Measurements from ENCODE around the gene MRPS31. TPM values are rescaled to one million over a fixed set of nuclear protein-coding genes. Genes with fewer than 3 reads are reported as not detected.

MRPS31 gene
- total and polyA plus RNA-seq, 2 donors (not counting 3 experiments of a cell fraction or from before 2014, with no cell fraction given): 7.6 to 17.8 TPM

DNA sequence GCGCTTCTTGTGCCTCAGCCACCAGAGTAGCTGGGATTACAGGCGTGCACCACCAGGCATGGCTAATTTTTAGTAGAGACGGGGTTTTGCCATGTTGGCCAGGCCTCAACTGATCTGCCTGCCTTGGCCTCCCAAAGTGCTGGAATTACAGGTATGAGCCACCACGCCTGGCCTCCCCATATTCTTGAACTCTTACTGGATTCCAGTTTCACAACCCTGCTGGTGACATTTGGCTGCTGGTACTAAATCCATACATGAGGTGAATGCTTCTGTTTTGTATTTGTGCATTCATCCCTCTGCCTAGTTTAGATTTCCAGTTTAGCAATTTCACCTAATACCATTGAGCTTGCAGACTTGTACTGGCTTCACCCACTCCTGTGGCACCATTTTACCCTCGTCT, 32.3 kb upstream of the MRPS31 start:
- no peak for DNase-seq (ENCODE audit: low read depth, low spot score)
- intact Hi-C loops (cut with micrococcal nuclease) (no loop called here), dilution Hi-C loops (cut with MboI; ENCODE audit: extremely low pct_ligation_motif_present, low sequenced_read_pairs) (no loop called here)
- H3K4me3 ChIP-seq (replicated peaks in 1 of 3; ENCODE audit: insufficient read depth in 1 of 3, low read depth in 1 of 3, low read length in 3 of 3): no peak overlapping the region
- H3K4me1 ChIP-seq (ENCODE audit: control insufficient read depth, extremely low read depth, insufficient read depth, low read length): no peaks in the 10 kb centered on the region
- TF ChIP-seq POLR2AphosphoS5 (IDR thresholded peaks at IDR 0.05; ENCODE audit: insufficient read depth, low read depth, low read length): no peak
- H4K20me1 ChIP-seq (replicated peaks; ENCODE audit: control insufficient read depth, extremely low read depth, insufficient read depth, low read length): no peaks in the 10 kb centered on the region
- ChIA-PET POLR2A (no interaction called here), CTCF (interaction anchor here (1.5 kb wide), 1 partner anchor 12 kb away, joined by 4 read pairs; no protein-coding TSS in a partner anchor)
- BruUV-seq (replicated peaks): no TSS peak
- no peak overlapping the region for H3K9ac ChIP-seq (replicated peaks; ENCODE audit: extremely low read depth, insufficient read depth, low read length)
- no peaks in the 10 kb centered on the region for H3K27me3 ChIP-seq (ENCODE audit: control insufficient read depth in 2 of 2, insufficient read depth in 2 of 2, low read length in 2 of 2)
- H3K4me2 ChIP-seq (ENCODE audit: insufficient read depth, low read length): no peak overlapping the region
- no peak overlapping the region for H2AFZ ChIP-seq (ENCODE audit: low read depth, low read length)
- no peaks in the 10 kb centered on the region for H3K9me1 ChIP-seq (replicated peaks; ENCODE audit: control insufficient read depth, extremely low read depth, insufficient read depth, low read length)
- no peak for FAIRE-seq
- no peak overlapping the region for H3K27ac ChIP-seq (ENCODE audit: insufficient read depth, low read depth, low read length)
- H3K36me3 ChIP-seq (ENCODE audit: control insufficient read depth in 2 of 2, extremely low read depth in 1 of 2, insufficient read depth in 2 of 2, low read length in 2 of 2): peaks cover 2 to 4% of the 10 kb centered on the region in 2 experiments
- no peaks in the 10 kb centered on the region for H3K9me3 ChIP-seq (replicated peaks; ENCODE audit: control insufficient read depth, insufficient read depth, low read length)
- no peaks in the 10 kb centered on the region for H3K79me2 ChIP-seq (ENCODE audit: control insufficient read depth, insufficient read depth, low read length)

DNA sequence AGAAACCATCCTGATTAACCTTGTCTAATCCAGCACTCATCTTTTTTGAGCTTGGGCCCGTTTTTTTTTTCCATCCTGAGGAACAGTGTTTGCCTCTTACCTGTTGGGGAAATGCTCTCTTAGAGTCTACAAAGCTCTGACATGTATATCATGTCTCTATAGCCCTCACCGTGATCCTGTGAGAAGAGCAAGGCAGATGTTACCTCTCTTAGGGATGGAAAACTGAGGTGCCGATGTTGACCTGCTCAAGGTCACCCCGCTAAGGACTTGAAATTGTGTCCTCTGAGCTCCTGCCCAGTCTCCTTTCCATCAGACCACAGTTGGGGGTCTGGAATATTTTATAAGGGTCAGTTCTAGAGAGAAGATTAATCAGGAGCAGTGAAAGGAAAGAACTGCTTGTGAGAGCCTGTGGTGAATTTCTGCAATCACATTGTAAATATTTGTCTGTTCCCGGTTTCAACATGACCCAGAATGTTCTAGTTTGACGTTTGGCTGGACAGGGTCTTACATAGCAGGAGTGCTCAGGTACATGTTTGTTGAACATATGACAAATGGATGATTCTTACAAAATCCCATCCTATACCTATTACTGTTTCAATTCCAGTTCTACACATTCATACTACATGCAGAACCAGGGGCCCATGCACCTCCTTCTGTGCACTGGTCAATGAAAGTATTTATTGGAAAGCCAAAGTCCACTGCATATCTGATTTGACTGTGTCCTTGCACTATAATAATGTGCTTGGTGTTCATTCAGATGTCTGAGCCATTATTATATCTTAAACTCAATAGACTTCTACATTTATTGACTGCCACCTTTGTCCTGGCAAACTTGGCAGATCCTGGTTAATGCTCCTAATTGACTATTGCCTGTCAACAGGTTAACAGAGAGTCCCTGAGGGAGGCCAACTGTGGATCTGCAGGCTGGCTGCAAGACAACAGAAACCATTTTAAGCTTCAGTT, 30.5 kb upstream of the MRPS31 start:
- Histone ChIP-seq H3K79me2 (ENCODE audit: control insufficient read depth, insufficient read depth, low read length) (no peaks in the 10 kb centered on the region), H3K9ac (replicated peaks; ENCODE audit: extremely low read depth, insufficient read depth, low read length) (no peak overlapping the region), H3K27me3 (ENCODE audit: control insufficient read depth in 2 of 2, insufficient read depth in 2 of 2, low read length in 2 of 2) (no peaks in the 10 kb centered on the region), H3K4me3 (replicated peaks in 1 of 3; ENCODE audit: insufficient read depth in 1 of 3, low read depth in 1 of 3, low read length in 3 of 3) (no peak overlapping the region), H3K4me1 (ENCODE audit: control insufficient read depth, extremely low read depth, insufficient read depth, low read length) (no peaks in the 10 kb centered on the region), H3K27ac (ENCODE audit: insufficient read depth, low read depth, low read length) (no peak overlapping the region), H3K9me3 (replicated peaks; ENCODE audit: control insufficient read depth, insufficient read depth, low read length) (no peaks in the 10 kb centered on the region), H3K36me3 (ENCODE audit: control insufficient read depth in 2 of 2, extremely low read depth in 1 of 2, insufficient read depth in 2 of 2, low read length in 2 of 2) (peaks cover 0 to 4% of the 10 kb centered on the region in 2 experiments), H3K4me2 (ENCODE audit: insufficient read depth, low read length) (no peak overlapping the region), H3K9me1 (replicated peaks; ENCODE audit: control insufficient read depth, extremely low read depth, insufficient read depth, low read length) (no peaks in the 10 kb centered on the region), H4K20me1 (replicated peaks; ENCODE audit: control insufficient read depth, extremely low read depth, insufficient read depth, low read length) (no peaks in the 10 kb centered on the region), H2AFZ (ENCODE audit: low read depth, low read length) (no peak overlapping the region)
- FAIRE-seq (no peak), DNase-seq (ENCODE audit: low read depth, low spot score) (no peak)
- intact Hi-C loops (cut with micrococcal nuclease) (no loop called here), dilution Hi-C loops (cut with MboI; ENCODE audit: extremely low pct_ligation_motif_present, low sequenced_read_pairs) (no loop called here)
- POLR2A ChIA-PET: no interaction called here
- TF ChIP-seq FOS (IDR thresholded peaks at IDR 0.05; ENCODE audit: borderline replicate concordance, insufficient read depth, low read length) (no peak), MYC (IDR thresholded peaks at IDR 0.05; ENCODE audit: low read depth, low read length) (no peak), POLR2AphosphoS5 (IDR thresholded peaks at IDR 0.05; ENCODE audit: insufficient read depth, low read depth, low read length) (no peak), POLR2A (IDR thresholded peaks at IDR 0.05; ENCODE audit: low read depth, low read length) (no peak), EZH2 (IDR thresholded peaks at IDR 0.05; ENCODE audit: borderline replicate concordance, low read depth, low read length, severe bottlenecking) (no peak), GATA2 (IDR thresholded peaks at IDR 0.05; ENCODE audit: insufficient read depth, insufficient read length, low read depth, low read length) (no peak), JUN (IDR thresholded peaks at IDR 0.05; ENCODE audit: borderline replicate concordance, insufficient read depth, insufficient read length, low read depth) (no peak)
- TF ChIP-seq, protein P1, sequence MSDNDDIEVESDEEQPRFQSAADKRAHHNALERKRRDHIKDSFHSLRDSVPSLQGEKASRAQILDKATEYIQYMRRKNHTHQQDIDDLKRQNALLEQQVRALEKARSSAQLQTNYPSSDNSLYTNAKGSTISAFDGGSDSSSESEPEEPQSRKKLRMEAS (IDR thresholded peaks at IDR 0.05; ENCODE audit: insufficient read depth, insufficient read length): no peak
- TF ChIP-seq, protein P2, sequence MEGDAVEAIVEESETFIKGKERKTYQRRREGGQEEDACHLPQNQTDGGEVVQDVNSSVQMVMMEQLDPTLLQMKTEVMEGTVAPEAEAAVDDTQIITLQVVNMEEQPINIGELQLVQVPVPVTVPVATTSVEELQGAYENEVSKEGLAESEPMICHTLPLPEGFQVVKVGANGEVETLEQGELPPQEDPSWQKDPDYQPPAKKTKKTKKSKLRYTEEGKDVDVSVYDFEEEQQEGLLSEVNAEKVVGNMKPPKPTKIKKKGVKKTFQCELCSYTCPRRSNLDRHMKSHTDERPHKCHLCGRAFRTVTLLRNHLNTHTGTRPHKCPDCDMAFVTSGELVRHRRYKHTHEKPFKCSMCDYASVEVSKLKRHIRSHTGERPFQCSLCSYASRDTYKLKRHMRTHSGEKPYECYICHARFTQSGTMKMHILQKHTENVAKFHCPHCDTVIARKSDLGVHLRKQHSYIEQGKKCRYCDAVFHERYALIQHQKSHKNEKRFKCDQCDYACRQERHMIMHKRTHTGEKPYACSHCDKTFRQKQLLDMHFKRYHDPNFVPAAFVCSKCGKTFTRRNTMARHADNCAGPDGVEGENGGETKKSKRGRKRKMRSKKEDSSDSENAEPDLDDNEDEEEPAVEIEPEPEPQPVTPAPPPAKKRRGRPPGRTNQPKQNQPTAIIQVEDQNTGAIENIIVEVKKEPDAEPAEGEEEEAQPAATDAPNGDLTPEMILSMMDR (IDR thresholded peaks at IDR 0.05; ENCODE audit: extremely low read depth in 1 of 2, insufficient read depth in 1 of 2, low read depth in 1 of 2, low read length in 2 of 2): no peak
- no TSS peak for BruUV-seq (replicated peaks)
- CTCF ChIA-PET: interaction anchor here (1.5 to 1.7 kb wide), 3 partner anchors 12 to 24 kb away, joined by 3 to 4 read pairs (median 4); partner anchors contain the start of gene SLC25A15

Measured in endothelial cell of umbilical vein (primary cell).